GM12873 (cell line): ENCODE data around the gene UBE2J2.

Source experiments
- TF ChIP-seq, protein P1 (sequence below): IDR thresholded peaks from 2 replicates; pipeline ENCODE4 v1.5.1; 2012; ENCODE audit warnings: low read depth, mild to moderate bottlenecking, moderate library complexity, low read length, control low read depth; ENCODE audit not compliant: insufficient read depth; ENCODE audit errors: missing control alignments

UBE2J2 gene

DNA sequence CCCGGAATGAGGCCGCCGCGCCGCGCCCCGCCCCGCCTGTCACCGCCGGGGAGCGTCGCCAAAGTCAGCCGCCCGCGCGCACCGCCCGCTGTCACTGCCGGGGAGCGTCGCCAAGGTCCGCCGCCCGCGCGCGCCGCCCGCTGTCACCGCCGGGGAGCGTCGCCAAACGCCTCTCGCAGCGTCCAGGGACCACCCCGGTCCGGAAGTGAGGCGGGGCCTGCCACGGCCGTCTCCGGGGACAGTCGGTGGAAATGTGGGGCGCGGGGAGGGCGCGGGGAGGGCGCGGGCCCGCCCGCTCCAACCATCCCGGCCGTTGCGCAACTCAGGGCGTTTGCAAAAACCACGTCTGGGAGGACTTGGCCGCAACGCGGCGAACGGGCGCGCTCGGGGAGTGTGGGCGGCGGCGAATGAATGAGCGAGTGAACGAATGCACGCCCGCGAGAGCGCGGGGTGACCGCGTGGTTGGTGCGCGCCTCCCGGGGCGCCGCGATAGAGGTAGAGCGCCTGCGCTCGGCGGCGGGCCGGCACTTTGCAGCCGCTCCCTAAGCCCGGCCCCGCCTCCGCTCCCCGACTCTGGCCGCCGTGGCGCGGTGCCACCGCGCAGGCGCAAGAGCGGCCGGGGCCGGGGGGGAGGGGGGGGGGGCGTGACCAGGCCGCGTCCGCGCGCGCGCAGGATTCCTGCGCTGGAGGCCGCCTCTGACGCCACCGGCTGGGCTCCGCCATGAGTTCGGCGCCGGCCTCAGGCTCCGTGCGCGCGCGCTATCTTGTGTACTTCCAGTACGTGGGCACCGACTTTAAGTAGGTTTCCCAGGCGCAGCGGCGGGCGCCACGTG, 34.5 kb upstream of the UBE2J2 start, which contains the start of the genes ACAP3 and PUSL1:
TSS of gene ACAP3 (minus strand) at position 8 of the 833 bp plus-strand sequence. CDS start 115 bp downstream, outside the sequence.
TSS of gene PUSL1 (plus strand) at position 675 of the 833 bp plus-strand sequence. CDS start at position 722, 47 bp downstream.
- TF ChIP-seq, protein P1, sequence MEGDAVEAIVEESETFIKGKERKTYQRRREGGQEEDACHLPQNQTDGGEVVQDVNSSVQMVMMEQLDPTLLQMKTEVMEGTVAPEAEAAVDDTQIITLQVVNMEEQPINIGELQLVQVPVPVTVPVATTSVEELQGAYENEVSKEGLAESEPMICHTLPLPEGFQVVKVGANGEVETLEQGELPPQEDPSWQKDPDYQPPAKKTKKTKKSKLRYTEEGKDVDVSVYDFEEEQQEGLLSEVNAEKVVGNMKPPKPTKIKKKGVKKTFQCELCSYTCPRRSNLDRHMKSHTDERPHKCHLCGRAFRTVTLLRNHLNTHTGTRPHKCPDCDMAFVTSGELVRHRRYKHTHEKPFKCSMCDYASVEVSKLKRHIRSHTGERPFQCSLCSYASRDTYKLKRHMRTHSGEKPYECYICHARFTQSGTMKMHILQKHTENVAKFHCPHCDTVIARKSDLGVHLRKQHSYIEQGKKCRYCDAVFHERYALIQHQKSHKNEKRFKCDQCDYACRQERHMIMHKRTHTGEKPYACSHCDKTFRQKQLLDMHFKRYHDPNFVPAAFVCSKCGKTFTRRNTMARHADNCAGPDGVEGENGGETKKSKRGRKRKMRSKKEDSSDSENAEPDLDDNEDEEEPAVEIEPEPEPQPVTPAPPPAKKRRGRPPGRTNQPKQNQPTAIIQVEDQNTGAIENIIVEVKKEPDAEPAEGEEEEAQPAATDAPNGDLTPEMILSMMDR, result no peak

DNA sequence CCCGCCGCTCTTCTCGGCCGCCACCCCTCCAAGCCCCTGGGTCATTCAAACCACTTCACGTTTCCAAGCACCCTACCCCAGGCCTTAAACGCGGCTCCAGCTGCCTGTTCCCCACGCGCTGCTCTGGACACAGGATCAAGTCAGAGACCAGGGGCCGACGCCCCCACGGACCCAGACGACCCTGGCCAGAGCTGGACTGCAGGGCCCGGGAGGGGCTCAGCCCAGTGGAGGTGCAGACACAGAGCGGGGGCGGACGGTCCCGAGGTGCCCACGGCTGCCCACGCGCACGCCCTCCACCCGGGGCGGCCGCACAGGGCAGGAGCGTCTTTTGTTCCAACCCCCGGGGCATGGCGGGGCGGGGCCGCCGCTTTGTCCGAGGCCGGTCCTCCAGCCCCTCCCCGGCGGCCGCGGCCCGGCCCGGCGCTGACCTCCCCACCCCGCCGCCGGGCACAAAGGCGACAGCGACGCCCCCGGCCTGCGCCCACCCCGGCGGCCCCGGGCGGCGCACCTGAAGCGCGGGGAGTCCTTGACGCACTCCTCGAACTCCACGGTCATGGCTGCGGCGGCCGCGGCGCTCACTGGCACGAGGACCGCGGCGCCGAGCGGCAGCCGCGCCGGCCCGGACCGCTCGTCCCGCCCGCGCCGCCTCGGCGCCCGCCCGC, 33.7 kb upstream of the UBE2J2 start:
- TF ChIP-seq, protein P1, result no peak

DNA sequence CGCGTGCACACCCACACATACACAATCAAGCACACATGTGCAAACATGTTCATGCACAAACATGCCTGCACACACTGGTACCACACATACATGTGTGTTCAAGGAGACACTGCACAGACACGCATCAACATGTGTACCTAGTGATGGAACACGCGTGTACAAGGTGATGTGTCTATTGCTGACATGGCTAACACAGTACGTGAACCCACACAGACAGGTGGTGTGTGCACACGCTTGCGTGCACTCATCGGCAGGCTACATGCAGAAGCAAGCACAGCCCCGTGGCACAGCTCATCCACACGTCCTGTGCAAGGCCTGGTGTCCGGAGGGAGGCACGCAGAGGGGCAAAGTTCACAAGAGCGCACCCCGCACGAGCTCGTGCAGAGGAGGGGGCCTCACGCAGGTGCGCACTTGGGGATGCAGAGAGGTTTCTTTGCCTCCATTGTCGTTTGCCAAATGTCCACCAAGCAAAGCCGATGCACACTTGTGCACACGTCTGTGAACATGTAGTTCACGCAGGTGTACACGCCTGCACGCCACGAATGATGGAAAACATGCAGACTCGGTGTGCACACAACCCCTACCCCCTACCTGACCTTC, 33.1 kb upstream of the UBE2J2 start:
- TF ChIP-seq, protein P1, result no peak

DNA sequence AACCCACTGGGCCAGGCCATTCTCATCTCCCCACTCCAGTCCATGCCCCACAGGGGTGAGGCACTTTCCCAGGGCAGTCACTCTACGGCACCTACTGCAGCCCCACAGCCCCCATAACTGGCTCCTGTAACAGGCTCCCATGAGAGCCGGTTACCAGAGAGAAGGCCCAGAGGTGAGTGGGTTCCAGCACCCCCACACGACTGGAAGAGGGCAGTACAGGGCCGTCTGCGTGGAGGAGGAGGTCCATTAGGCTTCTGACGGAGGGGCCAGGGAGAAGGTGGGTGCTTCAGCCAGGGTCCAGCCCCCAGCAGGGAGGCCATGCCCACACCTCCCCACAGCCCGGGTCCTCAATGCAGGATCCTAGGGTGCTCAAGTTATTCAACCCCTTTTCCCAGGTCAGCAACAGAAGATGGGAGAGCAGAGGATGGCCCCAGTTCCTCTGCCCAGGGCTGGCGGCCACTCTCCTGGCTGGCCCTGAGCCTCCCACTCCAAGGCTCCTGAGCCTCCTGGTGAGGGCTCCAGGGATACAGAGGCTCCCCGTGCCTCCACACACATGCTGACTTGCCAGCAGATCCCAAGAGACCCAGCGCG, 32.5 kb upstream of the UBE2J2 start:
- TF ChIP-seq, protein P1, result peak; percentile 54

DNA sequence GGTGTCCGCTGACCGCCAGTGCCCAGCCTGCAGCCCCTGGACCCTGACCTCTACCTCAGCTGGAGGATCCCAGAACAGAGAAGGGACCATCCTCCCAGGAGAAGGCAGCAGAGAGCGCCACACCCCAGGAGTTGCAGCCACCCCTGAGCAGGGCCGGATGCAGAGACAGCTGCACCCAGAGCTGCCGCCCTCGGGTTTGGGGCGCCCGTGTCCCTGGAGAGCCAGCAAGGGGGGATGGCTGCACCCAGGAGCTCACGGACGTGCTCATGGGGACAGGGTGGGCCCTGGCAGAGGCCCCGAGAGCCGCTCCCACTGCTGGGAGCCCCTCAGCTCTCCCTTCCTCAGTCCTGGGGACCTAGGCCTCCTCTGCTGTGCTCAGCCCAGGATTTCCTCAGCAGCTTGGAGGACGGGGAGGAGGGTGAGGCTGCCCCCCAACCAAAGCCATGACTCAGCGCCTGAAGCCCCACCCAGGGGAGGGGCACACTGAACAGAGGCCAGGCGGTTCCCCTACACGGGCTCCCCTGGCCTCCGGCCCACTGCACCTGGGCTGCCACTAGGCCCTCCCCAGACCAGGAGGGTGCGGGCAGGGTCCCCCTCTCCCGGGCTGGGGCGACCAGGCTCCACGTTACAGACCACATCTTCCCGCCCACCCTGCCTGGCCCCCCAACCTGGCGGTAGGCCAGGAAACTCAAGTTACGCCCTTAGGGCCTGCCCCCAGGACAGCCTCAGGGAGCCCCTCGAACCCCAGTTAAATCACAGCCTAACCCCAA, 31.8 kb upstream of the UBE2J2 start:
- TF ChIP-seq, protein P1, result peak; percentile 28

DNA sequence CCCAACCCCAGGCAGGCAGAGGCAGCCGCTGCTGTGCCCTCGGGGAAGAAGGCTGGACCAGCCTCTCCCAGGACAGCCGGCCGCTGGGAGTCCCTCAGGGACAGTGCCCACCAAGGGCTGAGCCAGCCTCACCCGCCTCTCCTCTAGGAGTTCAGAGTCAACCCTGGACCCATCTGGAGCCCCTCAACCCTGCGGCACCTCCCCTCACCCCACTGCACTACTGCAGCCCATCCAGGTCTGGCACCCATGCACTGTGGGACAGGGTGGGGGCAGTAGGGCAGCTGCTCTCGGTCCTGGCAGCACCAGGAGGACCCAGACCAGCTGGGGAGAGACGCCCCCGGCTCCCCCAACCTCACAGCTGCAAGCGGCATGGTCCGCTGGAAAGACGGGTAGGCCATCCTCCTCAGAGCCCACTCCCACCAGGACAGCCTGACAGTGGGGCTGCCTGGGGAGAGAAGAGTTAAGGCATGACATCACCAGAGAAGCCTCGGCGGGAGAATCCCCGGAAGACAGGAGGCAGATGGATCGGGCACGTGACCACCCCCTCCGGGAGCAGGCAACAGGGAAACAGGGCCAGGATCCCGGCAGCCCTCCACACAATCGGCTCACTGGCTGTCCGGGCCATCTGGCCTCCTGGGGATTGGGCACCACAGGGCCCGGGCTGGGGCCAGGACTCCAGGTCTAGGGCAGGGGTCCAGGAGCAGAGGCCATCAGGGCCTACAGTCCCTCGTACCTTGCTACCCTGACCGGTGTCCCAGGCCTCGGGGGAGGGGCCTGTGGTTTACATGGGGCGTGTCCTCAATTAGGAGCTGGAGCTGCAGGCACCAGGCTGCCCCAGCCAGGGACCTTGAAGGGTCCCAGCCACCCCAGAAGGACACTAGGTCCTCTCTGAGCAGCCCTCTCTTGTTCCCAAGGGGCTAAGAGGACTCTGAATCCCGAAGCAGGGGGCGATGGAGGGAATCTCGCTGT, 31.0 kb upstream of the UBE2J2 start:
- TF ChIP-seq, protein P1, result no peak
